ENCODE results near the gene KCND2.

GRCh38 chr7:120709972-120710320, 437.0 kb downstream of the KCND2 start:
- no peak for TF ChIP-seq CTCF (conservative IDR thresholded peaks at IDR 0.05; ENCODE audit: low read length)
- no peak for TF ChIP-seq EZH2phosphoT487 (IDR thresholded peaks at IDR 0.05; ENCODE audit: borderline replicate concordance, low read depth, low read length)
